Measurements from ENCODE around the gene GPSM1.

DNA sequence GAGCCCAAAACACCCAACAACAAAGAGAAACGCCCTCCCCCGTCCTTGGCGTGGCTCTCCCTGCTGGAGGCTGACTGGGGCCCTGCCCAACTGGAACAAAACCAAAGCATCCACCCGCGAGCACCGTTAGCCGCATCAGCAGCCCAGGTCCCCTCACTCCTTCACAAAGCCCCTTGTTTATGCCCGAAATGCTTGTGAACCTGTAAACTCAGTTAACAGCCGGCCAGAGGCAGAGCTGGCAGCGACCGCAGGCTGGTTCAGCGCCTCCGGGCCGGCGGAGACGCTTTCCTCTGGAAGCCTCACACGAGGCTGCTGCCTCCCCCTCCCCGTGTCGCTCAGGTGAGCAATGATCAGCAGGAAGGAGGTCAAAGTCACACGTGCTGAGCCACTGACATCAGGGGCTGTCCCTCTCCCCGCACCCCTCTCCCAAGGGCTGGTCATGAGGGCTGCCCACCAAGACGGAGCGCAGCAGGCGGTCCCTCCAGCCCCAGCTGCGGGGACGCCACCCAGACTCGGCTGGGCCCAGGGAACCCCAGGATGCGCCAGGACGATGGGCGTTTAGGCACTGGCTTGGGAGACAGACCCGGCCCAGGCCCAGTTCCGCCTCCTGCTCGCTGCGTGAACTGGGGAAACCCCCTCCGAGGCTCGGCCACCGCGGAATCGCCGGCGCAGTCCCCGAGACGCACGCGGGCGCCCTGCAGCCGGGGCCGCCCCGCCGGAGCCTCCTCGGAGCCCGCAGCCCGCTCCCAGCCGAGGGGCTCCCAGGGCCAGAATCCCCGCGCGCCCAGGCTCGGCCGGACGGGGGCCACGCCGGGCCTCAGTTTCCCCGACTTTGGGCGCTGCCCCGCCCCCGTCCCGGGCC is 72.1 kb downstream of the GPSM1 start:
- TF ChIP-seq, protein P1, sequence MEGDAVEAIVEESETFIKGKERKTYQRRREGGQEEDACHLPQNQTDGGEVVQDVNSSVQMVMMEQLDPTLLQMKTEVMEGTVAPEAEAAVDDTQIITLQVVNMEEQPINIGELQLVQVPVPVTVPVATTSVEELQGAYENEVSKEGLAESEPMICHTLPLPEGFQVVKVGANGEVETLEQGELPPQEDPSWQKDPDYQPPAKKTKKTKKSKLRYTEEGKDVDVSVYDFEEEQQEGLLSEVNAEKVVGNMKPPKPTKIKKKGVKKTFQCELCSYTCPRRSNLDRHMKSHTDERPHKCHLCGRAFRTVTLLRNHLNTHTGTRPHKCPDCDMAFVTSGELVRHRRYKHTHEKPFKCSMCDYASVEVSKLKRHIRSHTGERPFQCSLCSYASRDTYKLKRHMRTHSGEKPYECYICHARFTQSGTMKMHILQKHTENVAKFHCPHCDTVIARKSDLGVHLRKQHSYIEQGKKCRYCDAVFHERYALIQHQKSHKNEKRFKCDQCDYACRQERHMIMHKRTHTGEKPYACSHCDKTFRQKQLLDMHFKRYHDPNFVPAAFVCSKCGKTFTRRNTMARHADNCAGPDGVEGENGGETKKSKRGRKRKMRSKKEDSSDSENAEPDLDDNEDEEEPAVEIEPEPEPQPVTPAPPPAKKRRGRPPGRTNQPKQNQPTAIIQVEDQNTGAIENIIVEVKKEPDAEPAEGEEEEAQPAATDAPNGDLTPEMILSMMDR (IDR thresholded peaks at IDR 0.05): no peak
- TF ChIP-seq EZH2 (IDR thresholded peaks at IDR 0.05): no peak
